ENCODE data around the gene GPR84. TPM values are rescaled to one million over a fixed set of nuclear protein-coding genes. Genes with fewer than 3 reads are reported as not detected.

The GPR84 gene
- total and polyA plus RNA-seq, 10 of the 15 experiments (the other 5 are each of a cell fraction or from before 2014, with no cell fraction given) = 0.37 to 4.7 (median 2.6) TPM

DNA sequence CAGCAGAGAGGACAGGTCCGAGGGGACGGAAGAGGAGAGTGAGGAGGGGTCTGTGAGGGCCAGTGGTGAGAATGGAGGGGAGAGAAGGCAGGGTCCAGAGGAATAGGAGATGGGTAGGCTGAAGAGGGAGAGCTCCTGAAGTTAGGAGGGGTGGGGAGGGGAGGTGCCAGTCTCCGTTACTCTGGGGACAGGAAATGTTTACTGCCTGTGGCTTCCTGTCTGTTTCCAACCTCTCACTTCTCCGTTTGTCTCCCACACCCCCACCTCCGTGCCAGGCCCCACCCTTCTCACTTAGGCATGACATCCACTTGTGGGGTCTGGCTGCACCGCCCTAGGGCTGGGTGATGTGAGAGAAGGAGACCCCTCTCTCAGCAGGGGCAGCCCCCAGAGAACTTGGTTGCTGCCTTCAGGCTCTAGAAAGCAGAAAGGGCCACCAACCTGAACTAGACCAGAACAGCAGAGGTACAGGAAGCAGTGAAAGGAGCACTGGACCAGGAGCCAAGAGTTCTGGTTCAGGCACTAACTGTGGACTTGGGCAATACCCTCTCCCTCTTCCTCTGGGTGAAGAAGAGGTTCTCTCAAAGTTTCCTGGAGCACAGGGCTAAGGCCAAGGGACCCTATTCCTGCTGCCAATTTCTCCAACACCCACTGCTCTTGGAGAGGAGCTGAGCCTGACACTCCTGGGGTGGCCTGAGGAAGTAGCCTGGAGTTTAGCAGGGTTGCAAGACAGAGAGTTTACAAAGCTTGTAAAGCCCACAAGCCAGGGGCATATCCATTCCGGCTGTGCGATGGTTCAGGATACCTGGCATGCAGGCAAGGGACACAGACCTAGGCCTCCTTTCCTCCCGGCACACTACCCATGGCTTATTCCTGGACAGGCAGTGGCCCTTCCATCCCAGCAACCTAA lies 49.3 kb upstream of the GPR84 start (continued):
- TF ChIP-seq, protein P1, sequence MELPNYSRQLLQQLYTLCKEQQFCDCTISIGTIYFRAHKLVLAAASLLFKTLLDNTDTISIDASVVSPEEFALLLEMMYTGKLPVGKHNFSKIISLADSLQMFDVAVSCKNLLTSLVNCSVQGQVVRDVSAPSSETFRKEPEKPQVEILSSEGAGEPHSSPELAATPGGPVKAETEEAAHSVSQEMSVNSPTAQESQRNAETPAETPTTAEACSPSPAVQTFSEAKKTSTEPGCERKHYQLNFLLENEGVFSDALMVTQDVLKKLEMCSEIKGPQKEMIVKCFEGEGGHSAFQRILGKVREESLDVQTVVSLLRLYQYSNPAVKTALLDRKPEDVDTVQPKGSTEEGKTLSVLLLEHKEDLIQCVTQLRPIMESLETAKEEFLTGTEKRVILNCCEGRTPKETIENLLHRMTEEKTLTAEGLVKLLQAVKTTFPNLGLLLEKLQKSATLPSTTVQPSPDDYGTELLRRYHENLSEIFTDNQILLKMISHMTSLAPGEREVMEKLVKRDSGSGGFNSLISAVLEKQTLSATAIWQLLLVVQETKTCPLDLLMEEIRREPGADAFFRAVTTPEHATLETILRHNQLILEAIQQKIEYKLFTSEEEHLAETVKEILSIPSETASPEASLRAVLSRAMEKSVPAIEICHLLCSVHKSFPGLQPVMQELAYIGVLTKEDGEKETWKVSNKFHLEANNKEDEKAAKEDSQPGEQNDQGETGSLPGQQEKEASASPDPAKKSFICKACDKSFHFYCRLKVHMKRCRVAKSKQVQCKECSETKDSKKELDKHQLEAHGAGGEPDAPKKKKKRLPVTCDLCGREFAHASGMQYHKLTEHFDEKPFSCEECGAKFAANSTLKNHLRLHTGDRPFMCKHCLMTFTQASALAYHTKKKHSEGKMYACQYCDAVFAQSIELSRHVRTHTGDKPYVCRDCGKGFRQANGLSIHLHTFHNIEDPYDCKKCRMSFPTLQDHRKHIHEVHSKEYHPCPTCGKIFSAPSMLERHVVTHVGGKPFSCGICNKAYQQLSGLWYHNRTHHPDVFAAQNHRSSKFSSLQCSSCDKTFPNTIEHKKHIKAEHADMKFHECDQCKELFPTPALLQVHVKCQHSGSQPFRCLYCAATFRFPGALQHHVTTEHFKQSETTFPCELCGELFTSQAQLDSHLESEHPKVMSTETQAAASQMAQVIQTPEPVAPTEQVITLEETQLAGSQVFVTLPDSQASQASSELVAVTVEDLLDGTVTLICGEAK (IDR thresholded peaks at IDR 0.05; ENCODE audit: borderline replicate concordance) = no peak
- TF ChIP-seq FOXM1 (IDR thresholded peaks at IDR 0.05; ENCODE audit: low read depth, low read length) = no peak
- TF ChIP-seq EED (IDR thresholded peaks at IDR 0.05; ENCODE audit: low read depth) = peak; percentile 67
- TF ChIP-seq, protein P2, sequence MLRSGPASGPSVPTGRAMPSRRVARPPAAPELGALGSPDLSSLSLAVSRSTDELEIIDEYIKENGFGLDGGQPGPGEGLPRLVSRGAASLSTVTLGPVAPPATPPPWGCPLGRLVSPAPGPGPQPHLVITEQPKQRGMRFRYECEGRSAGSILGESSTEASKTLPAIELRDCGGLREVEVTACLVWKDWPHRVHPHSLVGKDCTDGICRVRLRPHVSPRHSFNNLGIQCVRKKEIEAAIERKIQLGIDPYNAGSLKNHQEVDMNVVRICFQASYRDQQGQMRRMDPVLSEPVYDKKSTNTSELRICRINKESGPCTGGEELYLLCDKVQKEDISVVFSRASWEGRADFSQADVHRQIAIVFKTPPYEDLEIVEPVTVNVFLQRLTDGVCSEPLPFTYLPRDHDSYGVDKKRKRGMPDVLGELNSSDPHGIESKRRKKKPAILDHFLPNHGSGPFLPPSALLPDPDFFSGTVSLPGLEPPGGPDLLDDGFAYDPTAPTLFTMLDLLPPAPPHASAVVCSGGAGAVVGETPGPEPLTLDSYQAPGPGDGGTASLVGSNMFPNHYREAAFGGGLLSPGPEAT (IDR thresholded peaks at IDR 0.05; ENCODE audit: low read depth) = peak; percentile 32; the same call in 1 of the 2 replicates
- TF ChIP-seq RAD51 (IDR thresholded peaks at IDR 0.05) = no peak
- TF ChIP-seq ZNF217 (IDR thresholded peaks at IDR 0.05) = no peak
- no peak for TF ChIP-seq MXI1 (IDR thresholded peaks at IDR 0.05; ENCODE audit: low read depth, low read length)
- TF ChIP-seq, protein P3, sequence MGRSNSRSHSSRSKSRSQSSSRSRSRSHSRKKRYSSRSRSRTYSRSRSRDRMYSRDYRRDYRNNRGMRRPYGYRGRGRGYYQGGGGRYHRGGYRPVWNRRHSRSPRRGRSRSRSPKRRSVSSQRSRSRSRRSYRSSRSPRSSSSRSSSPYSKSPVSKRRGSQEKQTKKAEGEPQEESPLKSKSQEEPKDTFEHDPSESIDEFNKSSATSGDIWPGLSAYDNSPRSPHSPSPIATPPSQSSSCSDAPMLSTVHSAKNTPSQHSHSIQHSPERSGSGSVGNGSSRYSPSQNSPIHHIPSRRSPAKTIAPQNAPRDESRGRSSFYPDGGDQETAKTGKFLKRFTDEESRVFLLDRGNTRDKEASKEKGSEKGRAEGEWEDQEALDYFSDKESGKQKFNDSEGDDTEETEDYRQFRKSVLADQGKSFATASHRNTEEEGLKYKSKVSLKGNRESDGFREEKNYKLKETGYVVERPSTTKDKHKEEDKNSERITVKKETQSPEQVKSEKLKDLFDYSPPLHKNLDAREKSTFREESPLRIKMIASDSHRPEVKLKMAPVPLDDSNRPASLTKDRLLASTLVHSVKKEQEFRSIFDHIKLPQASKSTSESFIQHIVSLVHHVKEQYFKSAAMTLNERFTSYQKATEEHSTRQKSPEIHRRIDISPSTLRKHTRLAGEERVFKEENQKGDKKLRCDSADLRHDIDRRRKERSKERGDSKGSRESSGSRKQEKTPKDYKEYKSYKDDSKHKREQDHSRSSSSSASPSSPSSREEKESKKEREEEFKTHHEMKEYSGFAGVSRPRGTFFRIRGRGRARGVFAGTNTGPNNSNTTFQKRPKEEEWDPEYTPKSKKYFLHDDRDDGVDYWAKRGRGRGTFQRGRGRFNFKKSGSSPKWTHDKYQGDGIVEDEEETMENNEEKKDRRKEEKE (IDR thresholded peaks at IDR 0.05) = no peak
- TF ChIP-seq RELA (IDR thresholded peaks at IDR 0.05; ENCODE audit: borderline replicate concordance, partially characterized antibody) = no peak
- TF ChIP-seq MYB (IDR thresholded peaks at IDR 0.05; ENCODE audit: borderline replicate concordance, low read depth, low read length) = no peak
- TF ChIP-seq, protein P4, sequence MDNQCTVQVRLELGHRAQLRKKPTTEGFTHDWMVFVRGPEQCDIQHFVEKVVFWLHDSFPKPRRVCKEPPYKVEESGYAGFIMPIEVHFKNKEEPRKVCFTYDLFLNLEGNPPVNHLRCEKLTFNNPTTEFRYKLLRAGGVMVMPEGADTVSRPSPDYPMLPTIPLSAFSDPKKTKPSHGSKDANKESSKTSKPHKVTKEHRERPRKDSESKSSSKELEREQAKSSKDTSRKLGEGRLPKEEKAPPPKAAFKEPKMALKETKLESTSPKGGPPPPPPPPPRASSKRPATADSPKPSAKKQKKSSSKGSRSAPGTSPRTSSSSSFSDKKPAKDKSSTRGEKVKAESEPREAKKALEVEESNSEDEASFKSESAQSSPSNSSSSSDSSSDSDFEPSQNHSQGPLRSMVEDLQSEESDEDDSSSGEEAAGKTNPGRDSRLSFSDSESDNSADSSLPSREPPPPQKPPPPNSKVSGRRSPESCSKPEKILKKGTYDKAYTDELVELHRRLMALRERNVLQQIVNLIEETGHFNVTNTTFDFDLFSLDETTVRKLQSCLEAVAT (IDR thresholded peaks at IDR 0.05) = peak; percentile 14; the same call in 1 of the 2 replicates
- TF ChIP-seq ZNF384 (IDR thresholded peaks at IDR 0.05; ENCODE audit: borderline replicate concordance, low read depth, low read length) = no peak
- no peak for TF ChIP-seq NFYA (IDR thresholded peaks at IDR 0.05; ENCODE audit: borderline replicate concordance, low read depth, low read length)
- no peak for TF ChIP-seq TCF12 (IDR thresholded peaks at IDR 0.05; ENCODE audit: low read depth, low read length)

All from GM12878 (cell line).